Muscle layer of duodenum (tissue), 2 donors: ENCODE data around the gene ADAMTS15.

ENCODE experiments used
- H3K27ac ChIP-seq: one replicate; pipeline ENCODE4 v1.7.0; 2013; ENCODE audit warnings: mild to moderate bottlenecking, low read length
- H3K27me3 ChIP-seq: one replicate; pipeline ENCODE4 v1.7.0; 2013; ENCODE audit warnings: low read depth, mild to moderate bottlenecking, control low read depth, low read length
- H3K36me3 ChIP-seq, 2 donors: one replicate each; pipeline ENCODE4 v1.7.0; 2013; ENCODE audit warnings: low read length in 2 of 2, control low read depth in 1 of 2, mild to moderate bottlenecking in 1 of 2; ENCODE audit not compliant: insufficient read depth in 2 of 2, control insufficient read depth in 1 of 2
- H3K4me1 ChIP-seq, 2 donors: one replicate each; pipeline ENCODE4 v1.7.0; 2013; ENCODE audit warnings: low read length in 2 of 2, mild to moderate bottlenecking in 2 of 2, control low read depth in 1 of 2, moderate library complexity in 1 of 2; ENCODE audit not compliant: insufficient read depth in 2 of 2, control insufficient read depth in 1 of 2
- H3K4me3 ChIP-seq, 2 donors: one replicate each; pipeline ENCODE4 v1.7.0; 2013; ENCODE audit warnings: low read length in 2 of 2, low read depth in 1 of 2, mild to moderate bottlenecking in 1 of 2
- H3K9me3 ChIP-seq, 2 donors: one replicate each; pipeline ENCODE4 v1.7.0; 2013; ENCODE audit warnings: low read length in 2 of 2, control low read depth in 1 of 2, mild to moderate bottlenecking in 1 of 2; ENCODE audit not compliant: control insufficient read depth in 1 of 2
- donor health status: healthy.

The ADAMTS15 gene

GRCh38 chr11:130439876-130440275 is 8.6 kb upstream of the ADAMTS15 start:
- Histone ChIP-seq H3K27me3 (no peaks in the 10 kb centered on the region), H3K4me1 (peaks cover 3 to 11% of the 10 kb centered on the region in 2 donors), H3K36me3 (no peaks in the 10 kb centered on the region), H3K4me3 (no peak overlapping the region), H3K27ac (no peak overlapping the region), H3K9me3 (no peaks in the 10 kb centered on the region)

GRCh38 chr11:130441719-130442118 is 6.7 kb upstream of the ADAMTS15 start:
- Histone ChIP-seq H3K36me3 (no peaks in the 10 kb centered on the region), H3K9me3 (no peaks in the 10 kb centered on the region), H3K4me3 (no peak overlapping the region), H3K4me1 (peaks cover 0 to 3% of the 10 kb centered on the region in 2 donors), H3K27me3 (no peaks in the 10 kb centered on the region), H3K27ac (no peak overlapping the region)

GRCh38 chr11:130442737-130443136 is 5.7 kb upstream of the ADAMTS15 start:
- Histone ChIP-seq H3K9me3 (no peaks in the 10 kb centered on the region), H3K27me3 (no peaks in the 10 kb centered on the region), H3K27ac (no peak overlapping the region), H3K4me3 (no peak overlapping the region), H3K4me1 (peaks cover 0 to 3% of the 10 kb centered on the region in 2 donors), H3K36me3 (no peaks in the 10 kb centered on the region)

GRCh38 chr11:130445788-130446187 is 2.7 kb upstream of the ADAMTS15 start:
- Histone ChIP-seq H3K36me3 (no peaks in the 10 kb centered on the region), H3K4me3 (no peak overlapping the region), H3K27ac (no peak overlapping the region), H3K27me3 (peaks cover 5% of the 10 kb centered on the region), H3K4me1 (peaks cover 3 to 18% of the 10 kb centered on the region in 2 donors), H3K9me3 (no peaks in the 10 kb centered on the region)

- Histone ChIP-seq H3K27me3 (peaks cover 5% of the 10 kb centered on the region), H3K9me3 (no peaks in the 10 kb centered on the region), H3K27ac (no peak overlapping the region), H3K4me1 (peaks cover 4 to 27% of the 10 kb centered on the region in 2 donors), H3K36me3 (no peaks in the 10 kb centered on the region), H3K4me3 (peak overlapping the region; percentile 73 to 80)
These were observed 418 bp upstream of the ADAMTS15 start for GRCh38 chr11:130448039-130448415.

GRCh38 chr11:130449310-130449990 is 1.0 kb downstream of the ADAMTS15 start:
- Histone ChIP-seq H3K27ac (no peak overlapping the region), H3K36me3 (no peaks in the 10 kb centered on the region), H3K4me3 (peak overlapping the region; percentile 73 to 80), H3K27me3 (peaks cover 5% of the 10 kb centered on the region), H3K4me1 (peaks cover 4 to 27% of the 10 kb centered on the region in 2 donors), H3K9me3 (no peaks in the 10 kb centered on the region)

- H3K27ac ChIP-seq, result peak overlapping the region; percentile 14
- peaks cover 4 to 27% of the 10 kb centered on the region in 2 donors for H3K4me1 ChIP-seq
- H3K9me3 ChIP-seq, result no peaks in the 10 kb centered on the region
- no peaks in the 10 kb centered on the region for H3K36me3 ChIP-seq
- H3K4me3 ChIP-seq, result peak overlapping the region; percentile 73 to 80
- H3K27me3 ChIP-seq, result peaks cover 5% of the 10 kb centered on the region
These were observed 1.7 kb downstream of the ADAMTS15 start for GRCh38 chr11:130449996-130450769.

GRCh38 chr11:130451231-130452019 is 3.0 kb downstream of the ADAMTS15 start:
- Histone ChIP-seq H3K36me3 (no peaks in the 10 kb centered on the region), H3K4me3 (peak overlapping the region; percentile 24 to 73), H3K27me3 (peaks cover 5% of the 10 kb centered on the region), H3K4me1 (peaks cover 4 to 27% of the 10 kb centered on the region in 2 donors), H3K27ac (no peak overlapping the region), H3K9me3 (no peaks in the 10 kb centered on the region)

GRCh38 chr11:130452176-130452575 is 3.7 kb downstream of the ADAMTS15 start:
- H3K4me1 ChIP-seq, result peaks cover 4 to 27% of the 10 kb centered on the region in 2 donors
- no peak overlapping the region for H3K27ac ChIP-seq
- peaks cover 5% of the 10 kb centered on the region for H3K27me3 ChIP-seq
- H3K4me3 ChIP-seq, result peak overlapping the region; percentile 24 to 32
- H3K36me3 ChIP-seq, result no peaks in the 10 kb centered on the region
- no peaks in the 10 kb centered on the region for H3K9me3 ChIP-seq

- no peaks in the 10 kb centered on the region for H3K36me3 ChIP-seq
These were observed 4.5 kb downstream of the ADAMTS15 start for GRCh38 chr11:130452940-130453339.

More at GRCh38 chr11:130452940-130453339, 4.5 kb downstream of the ADAMTS15 start:
- H3K4me3 ChIP-seq, result no peak overlapping the region
- H3K9me3 ChIP-seq, result no peaks in the 10 kb centered on the region
- peaks cover 5% of the 10 kb centered on the region for H3K27me3 ChIP-seq
- peaks cover 4 to 27% of the 10 kb centered on the region in 2 donors for H3K4me1 ChIP-seq
- no peak overlapping the region for H3K27ac ChIP-seq
